Suppressor macrophage treated with lipopolysaccharide for 1 hour (primary cell): ENCODE results near the gene ELAVL1.
"Not testable (repeated sequence)": the region's sequence is repeated elsewhere in the genome, so short reads cannot be mapped to it uniquely, and the experiment has no call there.

Experiments used
- DNase-seq, 3 donors: peaks; one replicate each; pipeline ENCODE4 v3.0.0-alpha.2; 2020 to 2022

ELAVL1 gene

GRCh38 chr19:7920519-7921301 is 84.7 kb downstream of the ELAVL1 start:
- DNase-seq = peak; percentile 96 to 100 (median 100)

GRCh38 chr19:7919610-7920518 is 85.6 kb downstream of the ELAVL1 start, which contains the start of gene SNAPC2:
Gene SNAPC2, plus strand, starts transcription at chr19:7920338. Its CDS starts 29 bp downstream, at chr19:7920367.
- DNase-seq = peak; percentile 96 to 98 (median 97)

GRCh38 chr19:7918615-7919421 is 86.6 kb downstream of the ELAVL1 start:
- DNase-seq = no peak

GRCh38 chr19:7918062-7918614 is 87.3 kb downstream of the ELAVL1 start:
- not testable (repeated sequence) for DNase-seq

GRCh38 chr19:7917267-7918061 is 88.0 kb downstream of the ELAVL1 start:
- DNase-seq = peak; percentile 66 to 85 (median 71)

GRCh38 chr19:7916955-7917266 is 88.5 kb downstream of the ELAVL1 start:
- DNase-seq = no peak

GRCh38 chr19:7916103-7916954 is 89.1 kb downstream of the ELAVL1 start:
- peak; percentile 69 to 84 (median 72) for DNase-seq

- DNase-seq = no peak
Measured at GRCh38 chr19:7915250-7916102, 90.0 kb downstream of the ELAVL1 start.

- no peak for DNase-seq
Measured at GRCh38 chr19:7914598-7915045, 90.8 kb downstream of the ELAVL1 start, which contains the start of gene TGFBR3L. Gene TGFBR3L, plus strand, starts transcription at chr19:7914830.

GRCh38 chr19:7914099-7914498 is 91.3 kb downstream of the ELAVL1 start:
- no peak for DNase-seq

GRCh38 chr19:7913652-7914051 is 91.8 kb downstream of the ELAVL1 start:
- DNase-seq = no peak

- DNase-seq = no peak
Measured at GRCh38 chr19:7912697-7913564, 92.5 kb downstream of the ELAVL1 start.

- DNase-seq = no peak
Measured at GRCh38 chr19:7912144-7912696, 93.2 kb downstream of the ELAVL1 start.

GRCh38 chr19:7911508-7912143 is 93.8 kb downstream of the ELAVL1 start:
- DNase-seq = no peak

- no peak for DNase-seq
Measured at GRCh38 chr19:7910321-7911161, 94.9 kb downstream of the ELAVL1 start.

GRCh38 chr19:7909471-7910067 is 95.9 kb downstream of the ELAVL1 start:
- DNase-seq = no peak
